PC-9 (cell line): ENCODE data around the gene CCDC78.

Experiments
- EZH2 ChIP-seq: fragments of 200-600 bp; sonication (generic); IDR thresholded peaks from 2 replicates; pipeline ENCODE4 v1.8.0; 2017; ENCODE audit warnings: antibody characterized with exemption, low read depth
- TF ChIP-seq, protein P1 (sequence below): fragments of 200-600 bp; sonication (generic); conservative IDR thresholded peaks from 2 replicates; pipeline ENCODE4 v1.6.1; 2017; ENCODE audit warnings: mixed run types, antibody characterized with exemption, mild to moderate bottlenecking, moderate library complexity

DNA sequence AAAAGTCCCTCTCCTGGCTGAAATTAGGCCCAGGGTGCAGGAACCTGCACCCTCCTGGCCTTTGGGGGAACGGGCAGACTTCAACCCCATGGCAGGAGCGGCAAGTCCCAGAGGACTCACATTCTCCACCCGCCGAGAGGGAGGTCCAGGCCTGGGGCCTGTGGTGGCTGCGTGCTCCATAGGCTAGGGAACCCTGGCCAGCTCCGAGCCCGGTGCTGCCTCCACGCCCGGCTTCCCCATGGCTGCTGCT, 130 bp downstream of the CCDC78 start:
- TF ChIP-seq, protein P1, sequence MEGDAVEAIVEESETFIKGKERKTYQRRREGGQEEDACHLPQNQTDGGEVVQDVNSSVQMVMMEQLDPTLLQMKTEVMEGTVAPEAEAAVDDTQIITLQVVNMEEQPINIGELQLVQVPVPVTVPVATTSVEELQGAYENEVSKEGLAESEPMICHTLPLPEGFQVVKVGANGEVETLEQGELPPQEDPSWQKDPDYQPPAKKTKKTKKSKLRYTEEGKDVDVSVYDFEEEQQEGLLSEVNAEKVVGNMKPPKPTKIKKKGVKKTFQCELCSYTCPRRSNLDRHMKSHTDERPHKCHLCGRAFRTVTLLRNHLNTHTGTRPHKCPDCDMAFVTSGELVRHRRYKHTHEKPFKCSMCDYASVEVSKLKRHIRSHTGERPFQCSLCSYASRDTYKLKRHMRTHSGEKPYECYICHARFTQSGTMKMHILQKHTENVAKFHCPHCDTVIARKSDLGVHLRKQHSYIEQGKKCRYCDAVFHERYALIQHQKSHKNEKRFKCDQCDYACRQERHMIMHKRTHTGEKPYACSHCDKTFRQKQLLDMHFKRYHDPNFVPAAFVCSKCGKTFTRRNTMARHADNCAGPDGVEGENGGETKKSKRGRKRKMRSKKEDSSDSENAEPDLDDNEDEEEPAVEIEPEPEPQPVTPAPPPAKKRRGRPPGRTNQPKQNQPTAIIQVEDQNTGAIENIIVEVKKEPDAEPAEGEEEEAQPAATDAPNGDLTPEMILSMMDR: no peak
- TF ChIP-seq EZH2: no peak
